Chondrocyte (in vitro differentiated cells): ENCODE results near the gene CAMK1G. TPM values are rescaled to one million over a fixed set of nuclear protein-coding genes. Genes with fewer than 3 reads are reported as not detected.

ENCODE experiments used
- DNase-seq: peaks from one replicate; pipeline ENCODE4 v3.0.0; 2021; ENCODE audit warnings: mixed read lengths, low spot score
- H3K27ac Mint-ChIP-seq: one replicate; pipeline ENCODE4 v1.8.0; 2021; ENCODE audit warnings: mild to moderate bottlenecking, moderate library complexity, mixed read lengths; ENCODE audit not compliant: unreplicated experiment
- H3K27me3 Mint-ChIP-seq: 2 replicates; pipeline ENCODE4 v1.8.0; 2021; ENCODE audit warnings: low read depth, mixed read lengths
- H3K36me3 Mint-ChIP-seq: 2 replicates; pipeline ENCODE4 v1.8.0; 2021; ENCODE audit warnings: low read depth, mixed read lengths
- H3K4me1 Mint-ChIP-seq: 2 replicates; pipeline ENCODE4 v1.8.0; 2021; ENCODE audit warnings: low read depth, mild to moderate bottlenecking, mixed read lengths
- H3K4me3 Mint-ChIP-seq: one replicate; pipeline ENCODE4 v1.8.0; 2021; ENCODE audit warnings: mild to moderate bottlenecking, moderate library complexity, mixed read lengths; ENCODE audit not compliant: unreplicated experiment
- H3K9me3 Mint-ChIP-seq: 2 replicates; pipeline ENCODE4 v1.8.0; 2021; ENCODE audit warnings: low read depth, mixed read lengths
- total RNA-seq: library from RNA; stranded (reverse); gene quantifications from 3 replicates; pipeline ENCODE4 v1.2.1, GENCODE V29; 2021
- TF ChIP-seq, protein P1 (sequence below): fragments of 200-600 bp; sonication (generic); IDR thresholded peaks from 2 replicates; pipeline ENCODE4 v1.5.0; 2021; ENCODE audit warnings: antibody characterized with exemption, mild to moderate bottlenecking, moderate library complexity

CAMK1G gene
- total RNA-seq, 1 donor from 2014 or later = not detected

- Mint-ChIP-seq H3K4me1 (peaks cover 20% of the 10 kb centered on the region), H3K27me3 (no peaks in the 10 kb centered on the region), H3K4me3 (no peak overlapping the region), H3K27ac (no peak overlapping the region), H3K36me3 (peaks cover 5% of the 10 kb centered on the region), H3K9me3 (no peaks in the 10 kb centered on the region)
- no peak for DNase-seq
- TF ChIP-seq, protein P1, sequence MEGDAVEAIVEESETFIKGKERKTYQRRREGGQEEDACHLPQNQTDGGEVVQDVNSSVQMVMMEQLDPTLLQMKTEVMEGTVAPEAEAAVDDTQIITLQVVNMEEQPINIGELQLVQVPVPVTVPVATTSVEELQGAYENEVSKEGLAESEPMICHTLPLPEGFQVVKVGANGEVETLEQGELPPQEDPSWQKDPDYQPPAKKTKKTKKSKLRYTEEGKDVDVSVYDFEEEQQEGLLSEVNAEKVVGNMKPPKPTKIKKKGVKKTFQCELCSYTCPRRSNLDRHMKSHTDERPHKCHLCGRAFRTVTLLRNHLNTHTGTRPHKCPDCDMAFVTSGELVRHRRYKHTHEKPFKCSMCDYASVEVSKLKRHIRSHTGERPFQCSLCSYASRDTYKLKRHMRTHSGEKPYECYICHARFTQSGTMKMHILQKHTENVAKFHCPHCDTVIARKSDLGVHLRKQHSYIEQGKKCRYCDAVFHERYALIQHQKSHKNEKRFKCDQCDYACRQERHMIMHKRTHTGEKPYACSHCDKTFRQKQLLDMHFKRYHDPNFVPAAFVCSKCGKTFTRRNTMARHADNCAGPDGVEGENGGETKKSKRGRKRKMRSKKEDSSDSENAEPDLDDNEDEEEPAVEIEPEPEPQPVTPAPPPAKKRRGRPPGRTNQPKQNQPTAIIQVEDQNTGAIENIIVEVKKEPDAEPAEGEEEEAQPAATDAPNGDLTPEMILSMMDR = no peak
Observed at GRCh38 chr1:209619696-209620486, 36.4 kb downstream of the CAMK1G start.

GRCh38 chr1:209620487-209620884 is 37.0 kb downstream of the CAMK1G start:
- TF ChIP-seq, protein P1 = no peak

GRCh38 chr1:209621286-209621685 is 37.8 kb downstream of the CAMK1G start:
- H3K9me3 Mint-ChIP-seq = no peaks in the 10 kb centered on the region
- no peak overlapping the region for H3K27ac Mint-ChIP-seq
- H3K36me3 Mint-ChIP-seq = peaks cover 2% of the 10 kb centered on the region
- no peak for DNase-seq
- H3K4me3 Mint-ChIP-seq = no peak overlapping the region
- H3K27me3 Mint-ChIP-seq = no peaks in the 10 kb centered on the region
- TF ChIP-seq, protein P1 = no peak
- peaks cover 34% of the 10 kb centered on the region for H3K4me1 Mint-ChIP-seq

More at GRCh38 chr1:209620487-209620884, 37.0 kb downstream of the CAMK1G start:
- Mint-ChIP-seq H3K9me3 (no peaks in the 10 kb centered on the region), H3K27me3 (no peaks in the 10 kb centered on the region), H3K36me3 (peaks cover 5% of the 10 kb centered on the region), H3K27ac (no peak overlapping the region), H3K4me3 (no peak overlapping the region), H3K4me1 (peaks cover 26% of the 10 kb centered on the region)
- no peak for DNase-seq

DNA sequence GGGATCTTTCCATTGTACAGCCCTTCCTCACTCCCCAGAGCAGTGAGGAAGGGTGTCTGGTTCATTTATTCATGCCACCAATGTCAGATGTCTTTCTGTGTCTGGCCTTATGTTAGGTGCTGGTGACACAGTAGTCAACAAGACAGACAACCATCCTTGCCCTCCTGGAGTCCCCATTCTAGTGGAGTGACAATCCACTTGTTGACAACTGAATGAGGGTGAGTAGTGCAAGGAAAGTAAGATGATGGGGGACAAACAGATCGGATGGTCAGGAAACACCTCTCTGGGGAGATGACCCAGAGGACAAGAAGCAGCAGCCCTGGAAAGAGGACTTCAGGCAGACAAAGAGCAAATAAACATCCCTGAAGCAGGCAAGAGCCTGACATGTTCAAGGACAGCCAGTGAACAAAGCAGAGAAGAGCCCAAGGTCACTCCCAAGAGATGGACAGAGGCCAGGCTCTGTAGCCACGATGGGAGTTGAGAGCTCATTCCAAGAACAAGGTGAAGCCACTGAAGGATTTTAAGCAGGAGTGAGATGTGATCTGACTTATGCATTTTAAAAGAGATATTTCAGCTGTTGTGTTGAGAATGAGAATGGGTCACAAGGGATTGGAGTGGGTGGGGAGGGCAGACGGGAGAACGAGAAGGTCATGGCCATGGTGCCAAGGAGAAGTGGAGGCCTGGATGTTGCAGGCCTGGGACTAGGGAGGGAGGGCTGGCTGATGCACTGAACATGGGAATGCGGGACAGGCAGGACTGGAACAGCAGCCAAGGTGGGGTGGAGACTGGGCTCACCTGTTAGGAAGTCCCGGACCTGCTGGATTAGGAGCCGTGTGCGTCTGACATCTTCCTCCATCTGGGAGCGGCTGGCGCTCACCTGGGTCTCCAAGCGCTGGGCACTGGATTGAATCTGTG is 38.5 kb downstream of the CAMK1G start:
- Mint-ChIP-seq H3K9me3 (no peaks in the 10 kb centered on the region), H3K4me3 (no peak overlapping the region), H3K4me1 (peaks cover 36% of the 10 kb centered on the region), H3K27me3 (no peaks in the 10 kb centered on the region), H3K36me3 (peaks cover 2% of the 10 kb centered on the region), H3K27ac (no peak overlapping the region)
- TF ChIP-seq, protein P1 = no peak
- DNase-seq = no peak
